Mesenteric fat pad (tissue), 1 donor: ENCODE results near the gene SORL1. TPM values are rescaled to one million over a fixed set of nuclear protein-coding genes. Genes with fewer than 3 reads are reported as not detected.
"Not testable (repeated sequence)": the region's sequence is repeated elsewhere in the genome, so short reads cannot be mapped to it uniquely, and the experiment has no call there.

Source experiments
- DNase-seq: peaks from one replicate; pipeline ENCODE4 v3.0.0-alpha.2; 2020; ENCODE audit warnings: low spot score
- total RNA-seq: library from RNA; stranded (reverse); fragmentation: NEBNext Ultra II Directional; extraction: Animal tissue kit (Norgen Biotek cat#: 25700); gene quantifications from one replicate; pipeline ENCODE4 v1.2.1, GENCODE V29; 2021
- donor health status: DM: yes; HTN: yes; CAD: no.

Gene SORL1
- total RNA-seq, 1 donor from 2014 or later: 31.8 TPM

- no peak for DNase-seq
Observed at GRCh38 chr11:121478226-121478894, 26.2 kb downstream of the SORL1 start.

DNA sequence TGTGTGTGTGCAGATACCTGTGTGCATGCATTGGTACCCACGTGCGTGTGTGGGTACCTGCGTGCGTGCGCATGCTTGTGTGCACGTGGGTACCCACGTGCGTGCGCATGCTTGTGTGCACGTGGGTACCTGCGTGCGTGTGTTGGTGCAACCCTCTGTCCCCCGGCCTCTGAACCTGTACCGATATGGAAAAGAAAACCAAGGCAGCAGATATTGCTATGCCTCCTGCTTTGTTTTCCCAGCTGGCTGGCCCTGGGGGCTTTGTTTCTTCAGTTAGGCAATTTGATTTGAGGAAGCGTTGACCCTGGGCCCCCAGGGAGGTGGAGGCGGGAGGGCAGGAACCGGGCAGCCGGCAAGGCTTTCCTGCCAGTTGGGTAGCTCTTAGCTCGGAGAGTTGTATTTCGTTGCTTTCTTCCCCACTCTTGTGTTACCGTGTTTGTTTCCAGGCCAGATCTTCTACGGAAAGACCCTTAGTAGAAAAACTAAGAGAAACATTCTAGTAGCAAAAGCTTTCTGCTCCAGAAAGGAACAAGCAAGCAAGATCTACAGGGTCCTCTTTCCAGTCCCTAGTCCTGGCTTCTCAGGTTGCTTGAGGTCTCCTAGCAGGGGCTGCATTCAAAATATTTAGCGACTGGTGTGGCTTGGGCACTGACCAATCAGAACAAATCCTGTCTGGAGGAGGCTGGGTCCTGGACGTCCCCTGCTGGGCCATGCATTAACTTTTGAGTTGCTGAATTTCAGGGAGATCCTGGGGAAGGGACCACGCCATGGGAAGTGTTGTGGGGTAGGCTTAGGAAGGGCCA is 27.0 kb downstream of the SORL1 start:
- no peak for DNase-seq

- DNase-seq: no peak
Observed at GRCh38 chr11:121479698-121480238, 27.7 kb downstream of the SORL1 start.

DNA sequence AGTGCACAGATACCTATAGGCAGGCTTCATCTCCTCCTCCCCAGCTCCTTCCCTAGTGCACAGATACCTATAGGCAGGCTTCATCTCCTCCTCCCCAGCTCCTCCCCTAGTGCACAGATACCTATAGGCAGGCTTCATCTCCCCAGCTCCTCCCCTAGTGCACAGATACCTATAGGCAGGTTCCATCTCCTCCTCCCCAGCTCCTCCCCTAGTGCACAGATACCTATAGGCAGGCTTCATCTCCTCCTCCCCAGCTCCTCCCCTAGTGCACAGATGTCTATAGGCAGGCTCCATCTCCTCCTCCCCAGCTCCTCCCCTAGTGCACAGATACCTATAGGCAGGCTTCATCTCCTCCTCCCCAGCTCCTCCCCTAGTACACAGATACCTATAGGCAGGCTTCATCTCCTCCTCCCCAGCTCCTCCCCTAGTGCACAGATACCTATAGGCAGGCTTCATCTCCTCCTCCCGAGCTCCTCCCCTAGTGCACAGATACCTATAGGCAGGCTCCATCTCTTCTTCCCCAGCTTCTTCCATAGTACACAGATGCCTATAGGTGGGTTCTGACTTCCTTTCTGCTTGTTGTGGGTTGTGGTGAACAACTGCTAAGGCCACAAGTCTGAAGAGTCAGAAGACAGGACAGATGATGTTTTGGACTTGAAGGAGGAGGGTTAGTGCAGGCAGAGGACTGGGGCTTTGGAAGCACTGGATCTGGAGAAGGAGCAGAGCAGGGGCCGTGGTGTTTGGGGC is 29.5 kb downstream of the SORL1 start:
- not testable (repeated sequence) for DNase-seq

DNA sequence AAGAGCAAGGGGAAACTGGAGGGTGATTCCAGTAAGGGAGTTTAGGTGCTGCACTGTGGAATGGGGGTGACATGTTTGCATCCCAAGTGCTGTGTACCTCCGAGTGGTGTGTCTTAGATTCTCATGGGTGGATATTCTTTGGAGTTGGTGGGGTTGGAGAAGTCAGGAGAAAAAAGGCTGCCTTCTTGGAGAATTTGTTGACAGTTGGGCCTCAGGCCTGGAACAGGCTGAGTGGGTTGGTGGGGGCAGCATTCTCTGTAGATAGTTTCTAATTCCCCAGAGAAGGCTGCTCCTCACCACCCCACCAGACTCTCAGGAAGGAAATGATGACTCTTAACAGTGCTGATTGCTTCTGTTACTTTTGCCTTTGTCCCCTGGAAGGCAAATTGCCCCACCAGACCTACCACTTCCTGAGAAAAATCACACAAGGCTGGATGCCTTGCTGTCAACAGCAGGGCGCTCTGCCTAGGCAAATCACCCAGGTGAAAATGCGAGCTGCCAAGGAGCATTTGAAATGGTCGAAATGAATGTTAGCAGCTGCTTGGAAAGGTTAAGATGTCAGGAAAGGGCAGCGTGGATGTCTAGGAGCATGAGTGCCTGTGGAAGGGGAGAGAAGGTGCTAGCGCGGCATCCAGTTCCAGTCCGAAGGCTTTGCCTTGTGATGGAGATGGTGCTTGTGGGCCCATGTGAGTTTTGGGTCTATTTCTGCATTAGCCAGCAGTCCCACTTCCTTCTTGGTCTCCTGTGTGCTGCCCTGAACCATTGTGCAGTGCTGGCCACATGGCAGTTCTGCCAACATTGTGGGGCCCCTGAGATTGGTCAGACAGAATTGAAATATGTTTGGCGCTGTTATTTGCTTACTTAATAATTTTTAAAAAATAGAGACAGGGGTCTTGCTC is 30.4 kb downstream of the SORL1 start:
- no peak for DNase-seq

- no peak for DNase-seq
Observed at GRCh38 chr11:121483805-121484480, 31.8 kb downstream of the SORL1 start.

DNA sequence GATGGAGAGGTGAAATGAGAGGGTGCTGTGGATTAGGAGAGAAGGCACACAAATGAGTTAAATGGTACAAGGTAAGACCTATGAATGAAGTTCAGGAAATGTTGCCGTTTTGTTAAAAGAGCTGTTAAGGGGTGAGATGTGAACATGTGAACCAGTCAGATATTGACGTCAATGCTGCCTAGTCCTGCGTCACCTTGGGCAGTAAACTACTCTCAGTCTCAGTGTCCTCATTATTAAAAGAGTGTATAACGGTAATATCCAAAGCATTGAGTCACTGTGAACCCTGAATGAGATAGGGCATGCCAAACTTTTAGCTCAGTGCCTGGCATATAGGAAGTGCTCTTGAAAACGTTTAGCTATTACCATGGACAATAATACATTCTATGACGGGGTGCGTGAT is 33.1 kb downstream of the SORL1 start:
- DNase-seq: no peak

- DNase-seq: no peak
Observed at GRCh38 chr11:121486054-121486453, 33.9 kb downstream of the SORL1 start.

DNA sequence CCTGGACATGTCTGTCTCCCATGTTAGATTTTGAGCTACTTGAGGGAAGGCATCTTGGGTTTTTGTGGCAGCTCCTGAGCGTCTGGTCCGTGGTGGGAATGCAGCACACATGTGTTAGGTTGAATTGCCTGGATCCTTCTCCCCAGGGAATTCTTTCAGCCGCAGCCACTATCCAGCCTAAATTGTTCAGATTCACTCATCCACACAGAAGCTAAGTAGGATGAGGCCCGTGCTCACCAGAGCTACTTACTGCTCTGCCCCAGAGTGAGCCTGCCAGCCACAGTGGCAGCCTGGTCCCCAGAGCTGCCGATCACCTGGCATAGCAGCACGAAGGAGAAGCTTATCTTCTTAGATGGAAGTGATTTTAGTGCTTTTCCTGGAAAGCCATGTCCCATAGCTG is 35.1 kb downstream of the SORL1 start:
- DNase-seq: no peak

DNA sequence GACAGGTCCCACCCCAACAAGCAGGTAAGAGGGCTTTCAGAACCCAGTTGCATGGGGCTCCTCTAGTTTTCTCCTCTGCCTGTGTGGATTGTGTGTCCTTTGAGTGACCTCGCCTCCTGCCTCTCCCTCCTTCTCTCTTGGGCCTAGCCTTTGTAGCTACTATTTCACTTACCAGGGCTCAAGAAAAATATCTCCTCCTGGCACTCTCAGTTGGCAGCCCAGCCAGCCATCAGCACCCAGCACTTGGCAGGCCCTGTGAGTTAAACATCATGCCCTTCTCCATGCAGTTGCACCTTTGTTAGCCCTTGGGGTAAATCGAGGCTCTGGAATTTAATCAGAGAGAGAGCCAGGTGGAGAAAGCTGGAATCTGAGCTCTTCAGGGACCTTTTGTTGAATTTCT is 36.1 kb downstream of the SORL1 start:
- no peak for DNase-seq

DNA sequence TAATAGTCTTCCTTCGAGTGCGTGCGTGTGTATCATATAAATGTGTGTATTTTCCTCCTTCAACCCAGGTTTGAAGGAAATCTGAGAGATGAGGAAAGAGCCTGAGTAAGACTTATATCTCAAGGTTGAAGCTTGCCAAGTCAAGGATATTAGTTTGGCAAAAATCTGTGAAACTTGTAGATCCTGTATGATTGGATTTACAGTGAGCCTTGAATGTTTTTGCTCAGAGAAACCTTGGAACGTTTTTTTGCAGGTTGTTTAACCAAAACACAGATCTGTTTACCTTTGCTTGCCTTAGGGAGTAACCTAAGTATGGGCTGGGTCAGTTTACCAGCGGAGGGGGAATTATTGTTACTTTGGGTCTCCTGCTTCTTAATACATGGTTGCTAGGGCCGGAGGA is 36.5 kb downstream of the SORL1 start:
- no peak for DNase-seq

GRCh38 chr11:121489823-121490222 is 37.7 kb downstream of the SORL1 start:
- DNase-seq: no peak

DNA sequence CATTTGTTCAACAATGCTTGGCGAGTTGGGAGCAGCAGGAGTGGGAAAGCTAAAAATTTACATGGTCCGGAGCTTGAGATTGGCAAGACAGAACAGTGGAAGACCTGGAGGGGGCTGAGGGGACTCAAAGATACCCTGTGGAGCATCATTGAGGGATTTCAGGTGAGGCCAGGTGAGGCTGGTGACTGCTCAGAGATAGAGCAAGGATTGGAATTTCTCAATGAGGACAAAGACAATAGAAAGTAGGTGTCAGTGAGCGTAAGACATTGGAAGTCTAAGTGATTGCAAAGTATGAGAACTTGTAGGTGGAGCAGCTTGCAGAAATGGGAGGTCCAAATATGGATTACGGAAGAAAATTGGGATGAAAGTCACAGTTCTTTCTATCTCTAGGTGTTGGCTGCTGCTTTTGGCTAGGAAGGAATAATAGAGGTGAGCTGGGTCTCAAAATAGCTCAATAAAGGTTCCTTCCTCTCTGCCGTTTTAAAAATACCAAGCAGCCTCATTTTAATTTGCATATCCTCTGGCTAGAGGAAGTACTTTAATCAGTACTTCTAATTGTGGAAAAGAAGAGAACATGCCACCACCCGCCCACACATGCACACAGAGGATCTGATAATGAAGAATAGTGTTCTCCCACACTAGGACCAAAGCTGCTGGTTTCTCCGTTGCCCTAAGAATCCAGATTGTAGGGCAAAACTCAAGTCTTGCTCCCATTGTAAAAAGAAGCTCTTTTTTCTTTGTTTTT is 42.4 kb downstream of the SORL1 start:
- no peak for DNase-seq

GRCh38 chr11:121497176-121497998 is 45.3 kb downstream of the SORL1 start:
- no peak for DNase-seq

- no peak for DNase-seq
Observed at GRCh38 chr11:121499405-121499804, 47.3 kb downstream of the SORL1 start.

DNA sequence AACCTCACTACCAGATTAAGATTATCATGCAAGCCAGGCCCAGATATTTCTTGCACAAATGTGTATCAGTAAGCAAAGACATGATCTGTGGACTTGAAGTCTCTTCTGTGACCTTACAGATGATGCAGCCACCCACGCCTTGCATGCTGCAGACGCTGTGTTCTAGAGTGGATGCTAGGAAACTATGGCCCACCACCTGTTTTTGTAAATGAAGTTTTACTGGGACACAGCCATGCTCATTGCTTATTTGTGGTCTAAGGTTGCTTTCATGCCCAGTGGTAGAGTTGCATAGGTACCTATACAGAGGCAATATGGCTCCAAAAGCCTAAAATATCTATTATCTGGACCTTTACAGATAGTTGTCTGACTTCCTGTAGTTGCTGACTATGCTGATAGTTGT is 48.2 kb downstream of the SORL1 start:
- DNase-seq: no peak

DNA sequence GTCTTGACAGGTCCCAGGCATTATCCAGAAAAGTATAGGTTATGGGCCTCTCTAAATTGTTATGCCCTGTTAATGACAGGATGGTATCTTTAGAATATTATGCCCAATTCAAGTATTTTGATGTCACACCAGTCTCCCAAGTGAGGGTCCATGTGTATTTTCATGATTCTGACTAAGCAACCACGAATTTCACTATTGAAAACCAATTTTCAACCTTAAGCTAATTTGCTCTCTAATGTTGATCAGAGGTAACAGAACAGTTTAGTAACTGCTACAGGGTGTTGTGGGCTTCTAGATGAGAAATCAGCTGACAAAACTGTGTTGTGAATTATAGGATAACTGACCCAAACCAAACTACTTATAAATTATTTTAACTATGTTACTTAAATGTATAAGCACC is 48.6 kb downstream of the SORL1 start:
- no peak for DNase-seq

- DNase-seq: no peak
Observed at GRCh38 chr11:121503051-121503450, 50.9 kb downstream of the SORL1 start.

DNA sequence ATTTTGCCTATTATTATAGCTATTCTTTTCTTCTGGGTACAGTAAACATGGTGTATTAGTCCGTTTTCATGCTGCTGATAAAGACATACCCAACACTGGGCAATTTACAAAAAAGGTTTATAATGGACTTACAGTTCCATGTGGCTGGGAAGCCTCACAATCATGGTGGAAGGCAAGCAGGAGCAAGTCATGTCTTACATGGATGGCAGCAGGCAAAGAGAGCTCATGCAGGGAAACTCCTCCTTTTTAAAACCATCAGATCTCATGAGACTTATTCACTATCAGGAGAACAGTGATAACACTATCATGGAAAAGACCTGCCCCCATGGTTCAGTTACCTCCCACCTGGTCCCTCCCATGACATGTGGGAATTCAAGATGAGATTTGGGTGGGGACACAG is 54.1 kb downstream of the SORL1 start:
- DNase-seq: not testable (repeated sequence)
